Parathyroid adenoma (tissue), 2 donors: Measurements from ENCODE around the gene ABTB1.
A peak's percentile ranks its signal among the peaks of the same experiment; 100 is the strongest.

Experiments
- H2AFZ ChIP-seq: fragments of 300-600 bp; sonication (generic); one replicate; pipeline ENCODE4 v1.7.0; 2017; ENCODE audit warnings: antibody characterized with exemption, mild to moderate bottlenecking
- H3K27ac ChIP-seq: fragments of 300-600 bp; sonication (generic); one replicate; pipeline ENCODE4 v1.7.0; 2017
- H3K27me3 ChIP-seq: fragments of 300-600 bp; sonication (generic); one replicate; pipeline ENCODE4 v1.7.0; 2017; ENCODE audit warnings: low read length; ENCODE audit not compliant: control insufficient read depth, insufficient read depth
- H3K36me3 ChIP-seq: fragments of 300-600 bp; sonication (generic); one replicate; pipeline ENCODE4 v1.7.0; 2017; ENCODE audit warnings: low read length; ENCODE audit not compliant: control insufficient read depth, insufficient read depth
- H3K4me1 ChIP-seq: fragments of 300-600 bp; sonication (generic); one replicate; pipeline ENCODE4 v1.7.0; 2017; ENCODE audit warnings: control low read depth
- H3K4me2 ChIP-seq: fragments of 300-600 bp; sonication (generic); one replicate; pipeline ENCODE4 v1.7.0; 2017; ENCODE audit warnings: low read length
- H3K4me3 ChIP-seq: fragments of 300-600 bp; sonication (generic); one replicate; pipeline ENCODE4 v1.7.0; 2017; ENCODE audit warnings: low read depth, low read length
- H3K79me2 ChIP-seq: fragments of 300-600 bp; sonication (generic); one replicate; pipeline ENCODE4 v1.7.0; 2017; ENCODE audit warnings: control low read depth
- H3K9ac ChIP-seq: fragments of 300-600 bp; sonication (generic); one replicate; pipeline ENCODE4 v1.7.0; 2017; ENCODE audit warnings: mild to moderate bottlenecking
- H3K9me3 ChIP-seq: fragments of 300-600 bp; sonication (generic); one replicate; pipeline ENCODE4 v1.7.0; 2017; ENCODE audit warnings: low read length; ENCODE audit not compliant: control insufficient read depth
- TF ChIP-seq, protein P1 (sequence below): fragments of 300-600 bp; sonication (generic); IDR thresholded peaks from one replicate; pipeline ENCODE4 v1.7.0; 2017; ENCODE audit warnings: antibody characterized with exemption, mild to moderate bottlenecking
- donor health status: primary hyperparathyroidism.

ABTB1 gene

GRCh38 chr3:127706312-127706711 lies 33.6 kb downstream of the ABTB1 start:
- no peaks in the 10 kb centered on the region for H3K9me3 ChIP-seq

DNA sequence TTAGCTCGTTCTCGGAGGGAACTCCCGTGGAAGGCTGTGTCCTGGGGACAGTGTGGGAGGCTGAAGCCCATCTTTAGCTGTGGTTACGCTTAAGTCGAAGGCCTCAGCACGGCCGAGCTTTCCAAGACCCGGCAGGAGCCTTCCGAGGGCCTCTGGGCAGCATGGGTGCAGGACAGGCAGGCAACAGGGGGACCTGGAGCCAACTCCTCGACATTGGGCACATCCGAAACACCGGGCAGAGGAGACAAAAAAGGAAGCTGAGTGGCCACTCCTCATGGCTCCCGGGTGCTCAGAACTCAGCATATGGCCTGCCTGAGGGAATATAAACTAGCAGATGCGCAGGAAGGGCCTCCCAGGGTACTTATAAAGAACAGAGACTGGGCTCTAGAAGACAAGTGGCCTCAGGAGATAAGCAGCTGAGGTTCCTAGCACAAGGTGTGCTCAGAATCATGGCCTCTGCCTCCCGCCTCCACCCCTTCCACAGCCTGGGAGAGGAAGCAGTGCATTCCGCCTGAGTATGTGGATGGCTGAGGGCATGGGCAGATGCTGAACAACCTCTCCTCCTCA lies 34.1 kb downstream of the ABTB1 start:
- no peak overlapping the region for H3K4me3 ChIP-seq
- no peaks in the 10 kb centered on the region for H3K27me3 ChIP-seq
- no peaks in the 10 kb centered on the region for H3K36me3 ChIP-seq
- no peaks in the 10 kb centered on the region for H3K4me1 ChIP-seq
- TF ChIP-seq, protein P1, sequence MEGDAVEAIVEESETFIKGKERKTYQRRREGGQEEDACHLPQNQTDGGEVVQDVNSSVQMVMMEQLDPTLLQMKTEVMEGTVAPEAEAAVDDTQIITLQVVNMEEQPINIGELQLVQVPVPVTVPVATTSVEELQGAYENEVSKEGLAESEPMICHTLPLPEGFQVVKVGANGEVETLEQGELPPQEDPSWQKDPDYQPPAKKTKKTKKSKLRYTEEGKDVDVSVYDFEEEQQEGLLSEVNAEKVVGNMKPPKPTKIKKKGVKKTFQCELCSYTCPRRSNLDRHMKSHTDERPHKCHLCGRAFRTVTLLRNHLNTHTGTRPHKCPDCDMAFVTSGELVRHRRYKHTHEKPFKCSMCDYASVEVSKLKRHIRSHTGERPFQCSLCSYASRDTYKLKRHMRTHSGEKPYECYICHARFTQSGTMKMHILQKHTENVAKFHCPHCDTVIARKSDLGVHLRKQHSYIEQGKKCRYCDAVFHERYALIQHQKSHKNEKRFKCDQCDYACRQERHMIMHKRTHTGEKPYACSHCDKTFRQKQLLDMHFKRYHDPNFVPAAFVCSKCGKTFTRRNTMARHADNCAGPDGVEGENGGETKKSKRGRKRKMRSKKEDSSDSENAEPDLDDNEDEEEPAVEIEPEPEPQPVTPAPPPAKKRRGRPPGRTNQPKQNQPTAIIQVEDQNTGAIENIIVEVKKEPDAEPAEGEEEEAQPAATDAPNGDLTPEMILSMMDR, result no peak
- no peak overlapping the region for H2AFZ ChIP-seq
- H3K4me2 ChIP-seq, result no peak overlapping the region
- H3K27ac ChIP-seq, result no peak overlapping the region
- H3K9ac ChIP-seq, result no peak overlapping the region
- no peaks in the 10 kb centered on the region for H3K9me3 ChIP-seq
- H3K79me2 ChIP-seq, result no peaks in the 10 kb centered on the region

More at GRCh38 chr3:127706312-127706711, 33.6 kb downstream of the ABTB1 start:
- H3K27ac ChIP-seq, result no peak overlapping the region
- H3K36me3 ChIP-seq, result no peaks in the 10 kb centered on the region
- H3K79me2 ChIP-seq, result no peaks in the 10 kb centered on the region
- H3K4me1 ChIP-seq, result no peaks in the 10 kb centered on the region
- no peak overlapping the region for H3K4me2 ChIP-seq
- no peak overlapping the region for H3K4me3 ChIP-seq
- no peak overlapping the region for H3K9ac ChIP-seq
- no peak overlapping the region for H2AFZ ChIP-seq
- TF ChIP-seq, protein P1, result no peak
- no peaks in the 10 kb centered on the region for H3K27me3 ChIP-seq

DNA sequence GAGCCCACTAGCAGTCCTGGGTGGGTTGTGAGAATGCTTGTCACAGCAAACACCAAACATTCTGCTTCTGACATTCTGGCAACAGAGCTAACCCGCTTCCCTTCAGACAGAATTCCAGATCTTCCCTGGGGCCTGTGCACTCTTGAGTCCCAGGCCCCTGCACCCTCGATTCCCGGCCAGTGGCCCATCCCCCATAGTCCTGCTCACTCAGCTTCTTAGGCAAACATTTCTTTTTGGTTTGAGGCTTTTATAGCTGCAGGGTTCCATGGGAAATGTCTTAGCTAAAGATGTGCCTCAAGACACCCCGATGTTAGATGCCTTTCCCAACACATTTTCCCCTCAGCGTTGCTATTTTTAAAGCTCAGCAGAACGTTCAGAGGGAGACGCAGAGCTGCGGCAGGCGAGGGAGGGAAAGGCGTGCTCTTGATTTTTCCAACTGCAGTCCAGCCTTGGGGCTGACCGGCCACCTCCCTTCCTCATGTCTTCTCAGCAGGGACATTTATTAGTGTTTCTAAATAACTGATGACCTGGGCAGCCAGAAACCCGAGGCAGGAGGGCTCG lies 35.2 kb downstream of the ABTB1 start:
- Histone ChIP-seq H3K9ac (no peak overlapping the region), H3K9me3 (no peaks in the 10 kb centered on the region), H2AFZ (peak overlapping the region; percentile 54), H3K4me3 (no peak overlapping the region), H3K27me3 (no peaks in the 10 kb centered on the region), H3K79me2 (no peaks in the 10 kb centered on the region), H3K27ac (no peak overlapping the region), H3K36me3 (no peaks in the 10 kb centered on the region), H3K4me2 (no peak overlapping the region), H3K4me1 (no peaks in the 10 kb centered on the region)
- TF ChIP-seq, protein P1, result no peak

DNA sequence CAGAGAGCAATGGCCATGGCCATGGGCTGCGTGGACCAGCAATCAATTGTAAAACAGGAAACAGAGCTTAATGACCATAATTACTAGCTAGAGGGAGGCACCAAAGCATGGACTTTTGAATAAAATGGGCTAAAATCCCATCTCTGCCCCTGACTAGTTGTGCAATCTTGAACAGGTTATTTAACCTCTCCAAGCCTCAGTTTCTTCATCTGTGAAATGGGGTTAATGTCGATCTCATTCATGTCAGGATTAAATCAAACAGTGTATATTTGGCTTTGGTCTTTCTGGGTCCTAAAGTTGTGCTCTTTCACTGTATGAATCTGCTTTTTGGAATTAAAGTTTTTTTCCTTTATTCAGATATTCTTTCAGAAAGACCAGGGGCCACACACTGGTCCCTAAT lies 36.1 kb downstream of the ABTB1 start:
- Histone ChIP-seq H3K4me1 (no peaks in the 10 kb centered on the region), H3K27me3 (no peaks in the 10 kb centered on the region), H3K36me3 (no peaks in the 10 kb centered on the region), H3K4me3 (no peak overlapping the region), H2AFZ (no peak overlapping the region), H3K79me2 (no peaks in the 10 kb centered on the region), H3K9me3 (no peaks in the 10 kb centered on the region), H3K27ac (no peak overlapping the region), H3K4me2 (no peak overlapping the region), H3K9ac (no peak overlapping the region)
- TF ChIP-seq, protein P1, result no peak
